Activated CD8-positive, alpha-beta memory T cell treated with anti-CD3 and anti-CD28 coated beads for 4 hours (primary cell): ENCODE results near the gene FER.
"Not testable (repeated sequence)": the region's sequence is repeated elsewhere in the genome, so short reads cannot be mapped to it uniquely, and the experiment has no call there.

Experiments used
- DNase-seq, 2 donors: peaks; one replicate each; pipeline ENCODE4 v3.0.0-alpha.2; 2020; ENCODE audit warnings: low read depth in 2 of 2

The FER gene

GRCh38 chr5:108957333-108957732 is 209.6 kb downstream of the FER start:
- DNase-seq = no peak

GRCh38 chr5:108966910-108967309 is 219.2 kb downstream of the FER start:
- DNase-seq = no peak

GRCh38 chr5:108974594-108974993 is 226.9 kb downstream of the FER start:
- no peak for DNase-seq

GRCh38 chr5:108975697-108976096 is 228.0 kb downstream of the FER start:
- DNase-seq = no peak

GRCh38 chr5:108983461-108984092 is 235.9 kb downstream of the FER start:
- DNase-seq = no peak

GRCh38 chr5:108989761-108990392 is 242.2 kb downstream of the FER start:
- no peak for DNase-seq

- not testable (repeated sequence) for DNase-seq
Measured at GRCh38 chr5:108992396-108993085, 244.8 kb downstream of the FER start.

- DNase-seq = not testable (repeated sequence)
Measured at GRCh38 chr5:108993440-108993839, 245.7 kb downstream of the FER start.

- no peak for DNase-seq
Measured at GRCh38 chr5:108997720-108998119, 250.0 kb downstream of the FER start.

- no peak for DNase-seq
Measured at GRCh38 chr5:108998216-108998615, 250.5 kb downstream of the FER start.

GRCh38 chr5:109003928-109004327 is 256.2 kb downstream of the FER start:
- no peak for DNase-seq

GRCh38 chr5:109005297-109006009 is 257.8 kb downstream of the FER start:
- no peak for DNase-seq

GRCh38 chr5:109006129-109006528 is 258.4 kb downstream of the FER start:
- DNase-seq = no peak

- DNase-seq = no peak
Measured at GRCh38 chr5:109016300-109016699, 268.6 kb downstream of the FER start.

- no peak for DNase-seq
Measured at GRCh38 chr5:109022056-109022455, 274.4 kb downstream of the FER start.

- DNase-seq = not testable (repeated sequence)
Measured at GRCh38 chr5:109025729-109026128, 278.0 kb downstream of the FER start.

GRCh38 chr5:109027983-109028607 is 280.4 kb downstream of the FER start:
- DNase-seq = no peak

- DNase-seq = no peak
Measured at GRCh38 chr5:109028608-109029299, 281.1 kb downstream of the FER start.

- DNase-seq = no peak
Measured at GRCh38 chr5:109029847-109030246, 282.1 kb downstream of the FER start.

- no peak for DNase-seq
Measured at GRCh38 chr5:109030360-109031143, 282.9 kb downstream of the FER start.

- DNase-seq = no peak
Measured at GRCh38 chr5:109034306-109034705, 286.6 kb downstream of the FER start.
